Right lobe of liver (tissue), 4 donors: ENCODE measurements around the gene IL1RAPL1.

Experiments used
- POLR2A ChIP-seq: fragments of 450-650 bp; IDR thresholded peaks from one replicate; pipeline ENCODE4 v1.6.1; 2017; ENCODE audit warnings: antibody characterized with exemption, mild to moderate bottlenecking
- TF ChIP-seq, protein P1 (sequence below), 4 donors: fragments of 200-600 bp in 3 of 4; fragments of 450-650 bp in 1 of 4; IDR thresholded peaks; one replicate each; pipeline versions ENCODE4 v1.5.1 to v1.8.0; 2016 to 2022; ENCODE audit warnings: antibody characterized with exemption in 4 of 4, mild to moderate bottlenecking in 2 of 4
- donor health status: DM: no; HTN: no; CAD: no.
- donor health status: DM: no; HTN: no; CAD: no.
- donor health status: DM: no; HTN: yes; CAD: no.

DNA sequence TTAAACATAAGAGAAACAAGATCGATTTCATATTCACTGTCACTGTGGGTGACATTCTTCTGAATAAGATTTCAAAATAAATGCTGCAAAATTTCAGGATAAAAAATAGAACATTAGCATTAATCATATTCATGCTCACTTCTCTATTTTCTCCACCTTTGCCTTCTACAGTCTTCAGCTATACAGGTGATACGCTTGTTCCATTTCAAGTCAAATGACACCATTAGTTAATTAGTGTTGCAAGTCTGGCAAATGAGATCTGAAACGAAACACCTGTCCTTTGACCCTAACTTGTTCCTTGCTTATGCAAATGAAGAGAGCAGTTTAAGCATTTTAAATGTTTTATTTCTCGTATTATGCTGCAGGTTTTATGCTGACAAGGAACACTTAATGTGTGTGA is 960.6 kb downstream of the IL1RAPL1 start:
- TF ChIP-seq, protein P1, sequence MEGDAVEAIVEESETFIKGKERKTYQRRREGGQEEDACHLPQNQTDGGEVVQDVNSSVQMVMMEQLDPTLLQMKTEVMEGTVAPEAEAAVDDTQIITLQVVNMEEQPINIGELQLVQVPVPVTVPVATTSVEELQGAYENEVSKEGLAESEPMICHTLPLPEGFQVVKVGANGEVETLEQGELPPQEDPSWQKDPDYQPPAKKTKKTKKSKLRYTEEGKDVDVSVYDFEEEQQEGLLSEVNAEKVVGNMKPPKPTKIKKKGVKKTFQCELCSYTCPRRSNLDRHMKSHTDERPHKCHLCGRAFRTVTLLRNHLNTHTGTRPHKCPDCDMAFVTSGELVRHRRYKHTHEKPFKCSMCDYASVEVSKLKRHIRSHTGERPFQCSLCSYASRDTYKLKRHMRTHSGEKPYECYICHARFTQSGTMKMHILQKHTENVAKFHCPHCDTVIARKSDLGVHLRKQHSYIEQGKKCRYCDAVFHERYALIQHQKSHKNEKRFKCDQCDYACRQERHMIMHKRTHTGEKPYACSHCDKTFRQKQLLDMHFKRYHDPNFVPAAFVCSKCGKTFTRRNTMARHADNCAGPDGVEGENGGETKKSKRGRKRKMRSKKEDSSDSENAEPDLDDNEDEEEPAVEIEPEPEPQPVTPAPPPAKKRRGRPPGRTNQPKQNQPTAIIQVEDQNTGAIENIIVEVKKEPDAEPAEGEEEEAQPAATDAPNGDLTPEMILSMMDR (IDR thresholded peaks at IDR 0.05): no peak
- TF ChIP-seq POLR2A: no peak
